Islet precursor cell (in vitro differentiated cells): ENCODE measurements around the gene VEGFB.

Experiments
- DNase-seq: peaks from one replicate; pipeline ENCODE4 v3.0.0-alpha.2; 2018

VEGFB gene

DNA sequence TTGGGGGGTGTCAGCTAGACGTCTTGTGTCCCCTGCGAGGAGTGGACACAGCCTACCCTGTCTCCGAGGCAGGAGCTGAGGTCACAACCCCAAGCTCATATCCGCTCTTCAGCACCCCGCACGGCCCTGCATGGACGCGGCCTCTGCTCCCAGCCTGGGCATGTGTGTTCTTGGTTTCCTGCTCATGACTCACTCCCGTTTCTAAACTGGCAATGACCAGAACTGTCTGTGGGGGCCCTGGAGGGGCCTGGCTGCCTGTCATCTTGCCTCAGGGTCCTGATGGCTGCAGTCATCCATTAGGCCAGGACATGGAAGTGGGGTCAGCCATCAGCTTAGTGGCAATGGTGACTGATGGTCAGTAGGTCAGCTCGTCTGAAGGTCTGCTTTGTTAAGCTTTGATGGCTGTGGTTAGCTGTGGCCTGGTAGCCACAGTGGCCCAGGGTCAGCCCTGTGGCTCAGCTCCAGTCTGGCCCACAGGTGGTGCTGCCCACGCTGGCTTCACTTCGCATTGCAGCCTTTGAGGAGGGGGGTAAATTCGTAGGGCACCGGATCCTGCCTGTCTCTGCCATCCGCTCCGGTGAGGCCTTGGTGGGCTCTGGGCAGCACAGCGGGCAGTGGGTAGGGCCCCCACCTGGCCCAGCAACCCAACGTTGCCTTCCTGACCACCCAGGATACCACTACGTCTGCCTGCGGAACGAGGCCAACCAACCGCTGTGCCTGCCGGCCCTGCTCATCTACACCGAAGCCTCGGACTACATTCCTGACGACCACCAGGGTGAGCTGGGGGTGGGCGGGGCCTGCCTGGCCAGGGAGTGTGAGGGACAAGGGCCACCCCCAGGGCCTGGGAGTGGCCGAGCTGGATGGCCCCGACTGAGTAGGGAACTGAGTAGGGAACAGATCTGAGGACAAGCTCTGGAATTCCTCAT lies 28.9 kb downstream of the VEGFB start:
- peak; percentile 93 for DNase-seq

DNA sequence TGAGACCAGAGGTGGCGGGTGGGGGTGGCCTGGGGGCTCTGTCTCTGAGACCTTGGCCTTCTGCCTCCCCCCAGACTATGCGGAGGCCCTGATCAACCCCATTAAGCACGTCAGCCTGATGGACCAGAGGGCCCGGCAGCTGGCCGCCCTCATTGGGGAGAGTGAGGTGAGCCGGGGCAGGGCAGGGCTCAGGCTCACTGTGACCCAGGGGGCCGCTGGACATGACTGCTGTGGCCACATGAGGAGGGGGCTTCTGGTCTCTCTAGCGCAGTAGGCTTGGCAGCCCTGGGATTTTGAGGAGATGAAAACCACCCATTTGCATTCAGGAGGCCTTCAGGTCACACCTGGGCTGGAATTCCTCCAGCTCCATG lies 29.5 kb downstream of the VEGFB start:
- no peak for DNase-seq

DNA sequence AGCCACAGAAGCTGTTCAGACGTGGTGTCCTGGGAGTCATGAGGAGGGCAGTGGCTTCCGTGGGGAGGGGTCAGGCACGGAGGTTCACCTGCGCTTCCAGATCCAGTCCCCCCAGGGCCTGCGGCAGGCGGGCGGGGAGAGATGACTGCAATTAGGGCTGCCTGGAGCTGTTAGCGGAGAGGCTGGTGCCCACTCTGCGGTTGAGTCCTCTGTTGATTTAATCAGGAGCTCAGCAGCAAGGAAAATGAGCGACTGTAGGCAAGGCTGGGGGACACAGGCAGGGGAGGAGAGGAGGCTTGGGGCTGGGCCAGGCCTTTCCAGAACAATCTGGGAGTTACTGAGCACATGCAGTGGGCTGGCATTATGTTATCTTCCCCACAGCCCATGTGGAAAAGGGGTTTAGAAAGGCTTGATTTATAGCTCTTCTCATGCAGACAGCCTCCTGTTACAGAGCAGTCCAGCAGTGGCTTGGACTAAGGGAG lies 30.0 kb downstream of the VEGFB start:
- peak; percentile 77 for DNase-seq

DNA sequence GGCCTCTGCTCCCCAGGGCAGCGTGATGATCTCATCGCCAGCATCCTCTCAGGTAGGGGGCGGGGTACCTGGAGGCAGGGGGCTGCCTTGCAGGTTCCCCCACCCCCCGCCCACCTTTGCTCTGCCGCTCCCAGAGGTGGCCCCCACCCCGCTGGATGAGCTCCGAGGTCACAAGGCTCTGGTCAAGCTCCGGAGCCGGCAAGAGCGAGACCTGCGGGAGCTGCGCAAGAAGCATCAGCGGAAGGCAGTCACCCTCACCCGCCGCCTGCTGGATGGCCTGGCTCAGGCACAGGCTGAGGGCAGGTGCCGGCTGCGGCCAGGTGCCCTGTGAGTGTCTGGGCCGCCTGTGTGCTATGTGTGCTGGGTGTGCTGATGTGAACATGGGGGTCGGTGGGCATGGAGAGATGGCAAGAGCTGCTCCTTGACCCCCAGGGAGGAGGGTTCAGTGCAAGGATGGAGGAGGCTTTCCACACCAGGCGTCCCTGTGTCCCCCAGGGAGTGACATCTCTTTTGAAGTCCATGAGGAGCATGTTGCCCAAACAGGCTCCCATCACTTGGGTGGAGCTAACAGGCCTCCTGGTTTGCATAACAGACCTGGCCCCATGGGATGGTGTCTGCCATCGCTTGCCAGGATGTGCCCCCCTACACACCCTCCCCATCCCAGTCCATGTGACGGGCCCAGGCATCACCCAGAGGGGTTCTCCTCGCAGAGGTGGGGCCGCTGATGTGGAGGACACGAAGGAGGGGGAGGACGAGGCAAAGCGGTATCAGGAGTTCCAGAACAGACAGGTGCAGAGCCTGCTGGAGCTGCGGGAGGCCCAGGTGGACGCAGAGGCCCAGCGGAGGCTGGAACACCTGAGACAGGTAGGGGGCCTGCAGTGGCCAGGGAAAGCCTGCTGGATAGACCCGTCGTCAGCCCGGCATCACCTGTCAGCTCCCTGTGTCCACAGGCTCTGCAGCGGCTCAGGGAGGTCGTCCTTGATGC lies 31.1 kb downstream of the VEGFB start:
- DNase-seq: no peak

DNA sequence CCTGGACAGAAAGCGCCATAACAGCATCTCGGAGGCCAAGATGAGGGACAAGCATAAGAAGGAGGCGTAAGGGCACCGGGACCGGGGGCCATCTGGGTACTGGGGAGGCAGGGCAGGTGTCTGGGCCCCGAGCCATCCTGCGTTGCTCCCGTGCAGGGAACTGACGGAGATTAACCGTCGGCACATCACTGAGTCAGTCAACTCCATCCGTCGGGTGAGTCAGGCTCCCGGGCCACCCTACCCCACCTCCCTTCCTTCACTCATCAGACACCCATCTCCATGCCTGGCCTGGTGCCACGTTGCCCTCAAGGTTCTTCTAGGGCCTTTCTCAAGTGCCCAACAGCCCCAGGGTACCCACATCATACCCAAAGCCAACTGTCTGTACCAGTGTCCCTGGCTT lies 32.0 kb downstream of the VEGFB start:
- DNase-seq: no peak

DNA sequence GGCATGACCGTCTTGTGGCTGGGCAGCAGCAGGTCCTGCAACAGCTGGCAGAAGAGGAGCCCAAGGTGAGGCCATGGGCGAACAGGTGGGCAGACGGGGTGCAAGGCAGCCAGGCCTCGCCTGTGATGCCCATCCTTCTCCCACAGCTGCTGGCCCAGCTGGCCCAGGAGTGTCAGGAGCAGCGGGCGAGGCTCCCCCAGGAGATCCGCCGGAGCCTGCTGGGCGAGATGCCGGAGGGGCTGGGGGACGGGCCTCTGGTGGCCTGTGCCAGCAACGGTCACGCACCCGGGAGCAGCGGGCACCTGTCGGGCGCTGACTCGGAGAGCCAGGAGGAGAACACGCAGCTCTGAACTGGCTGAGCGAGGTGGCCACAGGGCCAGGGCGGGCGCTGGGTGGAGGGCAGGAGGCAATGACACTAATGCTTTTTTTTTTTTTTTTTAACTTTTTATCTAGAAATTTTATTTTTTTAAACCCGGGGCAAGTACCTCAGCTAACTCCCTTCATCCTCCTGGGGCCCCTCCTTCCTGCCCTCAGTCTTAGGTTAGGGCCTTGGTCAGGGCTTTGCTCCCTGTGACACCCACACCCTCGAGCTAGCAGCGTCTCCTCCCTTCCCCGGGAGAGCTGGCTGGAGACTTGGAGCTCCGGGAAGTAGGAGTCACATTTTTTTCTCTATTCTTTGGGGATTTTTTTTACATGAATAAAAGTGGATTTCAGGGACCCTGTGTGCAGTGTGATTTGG lies 33.0 kb downstream of the VEGFB start:
- no peak for DNase-seq

DNA sequence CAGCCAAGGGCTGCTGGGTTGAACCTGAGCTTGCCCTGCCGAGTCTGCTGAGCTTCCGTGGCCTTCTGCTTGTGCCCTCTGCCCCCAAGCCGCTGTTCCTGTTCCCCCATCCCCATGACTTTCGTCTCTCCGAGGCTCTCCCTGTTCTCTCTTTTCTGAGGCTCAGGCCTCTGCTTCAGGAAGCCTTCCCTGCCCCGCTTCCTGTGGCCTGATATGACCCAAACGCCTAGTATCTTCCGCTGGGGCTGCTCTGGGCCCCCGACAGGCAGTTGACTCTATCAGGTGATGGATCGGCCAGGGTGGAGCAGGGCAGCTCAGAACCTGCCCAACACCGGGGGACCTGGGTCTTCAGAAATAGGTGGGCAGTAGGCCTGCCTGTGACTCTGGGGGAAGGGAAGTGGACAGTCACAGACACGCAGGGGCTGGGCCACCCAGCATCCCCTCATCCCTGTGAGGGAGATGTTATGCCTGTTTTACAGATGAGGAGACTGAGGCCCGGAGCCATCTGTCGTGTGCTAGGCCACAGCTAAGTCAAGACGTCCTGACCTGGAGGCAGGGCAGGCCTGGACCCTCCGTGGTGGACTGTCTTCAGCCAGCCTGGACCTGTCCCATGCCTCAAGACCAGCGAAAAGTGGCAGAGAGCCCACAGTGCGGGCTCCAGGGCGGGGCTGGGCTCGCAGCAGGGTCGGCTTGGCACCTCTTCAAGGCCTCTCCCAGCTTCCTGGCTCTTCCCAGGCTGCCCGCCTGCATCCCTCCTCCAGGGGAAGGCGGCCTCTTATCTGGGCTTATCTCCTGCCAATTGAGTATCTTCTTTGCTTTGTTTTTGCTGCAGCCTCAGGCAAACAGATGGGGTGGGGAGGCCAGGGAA lies 33.9 kb downstream of the VEGFB start:
- DNase-seq: peak; percentile 85

DNA sequence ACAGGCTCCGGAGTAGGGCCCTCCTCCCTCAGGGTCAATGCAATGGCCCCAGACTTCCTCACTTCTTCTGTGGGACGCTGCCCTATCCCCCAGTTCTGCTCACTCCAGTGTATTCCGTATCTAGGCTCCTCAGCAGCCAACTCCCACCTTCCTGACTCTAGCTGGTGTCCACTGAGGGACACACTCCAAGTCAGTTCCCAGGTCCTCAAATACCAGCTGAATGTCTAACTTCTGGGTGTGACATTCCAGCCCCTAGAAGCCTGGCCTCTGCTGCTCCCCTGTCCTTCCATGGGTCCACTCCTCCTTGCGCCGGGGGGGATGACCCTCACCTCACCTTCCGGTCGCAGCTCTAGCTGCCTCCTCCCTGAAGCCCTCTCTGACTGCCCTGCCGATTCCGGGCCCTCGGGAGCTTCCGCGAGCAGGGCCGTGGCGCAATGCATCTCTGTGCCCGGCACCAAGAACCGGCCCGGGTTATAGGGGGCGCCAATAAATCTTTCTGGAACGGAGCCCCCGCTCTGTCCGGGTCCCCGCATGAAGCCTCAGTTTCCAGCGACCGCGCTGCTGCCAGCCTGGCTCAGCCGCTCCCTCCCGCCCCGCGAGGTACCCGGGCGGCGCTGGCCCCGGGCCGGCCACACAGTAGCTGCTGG lies 34.6 kb downstream of the VEGFB start:
- peak; percentile 86 for DNase-seq

DNA sequence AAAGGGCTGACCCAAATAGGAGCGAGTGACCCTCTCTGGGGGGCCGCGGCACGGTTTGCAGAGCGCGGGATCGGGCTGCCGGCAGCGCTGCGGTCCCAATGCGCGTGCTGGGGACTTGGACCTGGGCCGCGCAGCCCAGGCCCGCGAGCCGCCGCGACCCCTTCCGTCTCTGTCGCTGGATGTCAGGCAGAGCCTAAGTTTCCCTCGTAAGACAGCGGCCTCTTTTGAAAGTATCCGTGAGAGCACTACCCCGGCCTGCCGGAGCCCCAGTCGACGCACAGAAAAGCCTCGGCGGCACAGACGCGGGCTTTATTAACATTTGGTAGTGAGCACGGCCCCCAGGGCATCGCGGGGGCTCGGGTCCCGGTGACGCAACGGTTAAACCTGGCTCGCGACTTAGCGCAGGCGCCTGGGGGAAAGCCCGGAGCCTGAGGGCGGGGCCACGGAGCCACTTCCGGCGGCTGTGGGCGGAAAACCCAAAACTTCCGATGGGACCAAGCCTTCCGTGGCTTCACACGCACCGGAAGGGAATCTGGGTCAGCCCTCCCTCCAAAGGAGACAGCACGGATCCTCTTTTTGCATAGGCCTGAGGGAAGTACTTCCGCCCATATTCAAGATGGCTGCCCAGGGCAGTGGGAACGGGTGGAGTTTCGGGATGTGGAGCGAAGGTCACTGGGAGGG lies 35.3 kb downstream of the VEGFB start:
- DNase-seq: peak; percentile 100

DNA sequence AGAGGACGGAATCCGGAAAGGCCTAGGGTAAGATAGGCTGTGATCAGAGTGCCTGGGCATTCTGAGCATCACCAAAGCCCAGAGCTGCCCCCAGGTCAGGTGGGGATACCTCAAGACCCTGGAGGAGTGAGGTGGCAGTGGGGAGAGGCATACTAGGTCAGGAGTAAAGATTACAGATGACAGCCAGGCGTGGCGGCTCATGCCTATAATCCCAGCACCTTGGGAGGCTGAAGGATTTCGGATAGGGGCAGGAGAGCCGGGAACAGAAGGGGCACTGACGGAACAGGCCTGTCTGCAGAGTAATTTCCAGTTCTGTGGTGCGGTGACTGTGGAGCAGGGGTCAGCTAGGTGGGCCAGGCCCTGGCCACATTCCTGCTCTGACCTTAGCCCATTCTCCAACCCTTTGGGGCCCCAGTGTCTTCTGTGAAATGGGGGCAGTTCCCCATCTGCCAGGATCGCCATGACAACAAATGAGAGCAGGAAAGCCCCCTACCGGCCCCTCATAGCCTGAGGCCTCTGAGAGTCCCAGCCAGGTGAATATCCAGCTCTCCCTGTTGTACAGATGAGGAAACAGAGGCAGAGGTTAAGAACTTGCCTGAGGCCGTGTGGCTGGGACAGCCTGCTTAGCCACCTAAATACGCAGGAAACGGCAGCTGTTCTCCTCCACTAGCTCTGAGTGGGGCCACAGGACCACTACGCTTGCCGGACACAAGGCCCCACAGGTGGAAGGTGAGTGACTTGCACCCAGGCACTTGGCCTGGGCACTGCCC lies 40.8 kb downstream of the VEGFB start:
- no peak for DNase-seq

DNA sequence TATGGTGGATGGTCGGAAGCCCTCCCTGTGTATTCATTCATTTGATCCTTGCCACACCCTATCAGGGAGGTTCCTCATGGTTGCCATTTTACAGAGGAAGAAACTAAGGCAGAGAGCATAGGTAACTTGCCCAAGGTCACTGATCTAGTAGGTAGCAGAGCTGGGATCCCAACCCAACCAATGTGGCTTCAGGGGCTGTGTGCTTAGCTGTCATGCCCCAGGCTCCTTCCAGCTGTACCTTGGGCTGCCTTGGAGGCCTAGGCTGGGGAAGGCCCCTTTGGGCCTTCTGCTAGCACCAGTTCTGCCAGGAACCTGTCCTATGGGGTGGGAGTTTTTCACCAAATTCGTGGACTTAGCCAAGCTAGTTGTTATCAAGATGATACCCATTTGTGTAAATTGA lies 41.5 kb downstream of the VEGFB start:
- DNase-seq: no peak

DNA sequence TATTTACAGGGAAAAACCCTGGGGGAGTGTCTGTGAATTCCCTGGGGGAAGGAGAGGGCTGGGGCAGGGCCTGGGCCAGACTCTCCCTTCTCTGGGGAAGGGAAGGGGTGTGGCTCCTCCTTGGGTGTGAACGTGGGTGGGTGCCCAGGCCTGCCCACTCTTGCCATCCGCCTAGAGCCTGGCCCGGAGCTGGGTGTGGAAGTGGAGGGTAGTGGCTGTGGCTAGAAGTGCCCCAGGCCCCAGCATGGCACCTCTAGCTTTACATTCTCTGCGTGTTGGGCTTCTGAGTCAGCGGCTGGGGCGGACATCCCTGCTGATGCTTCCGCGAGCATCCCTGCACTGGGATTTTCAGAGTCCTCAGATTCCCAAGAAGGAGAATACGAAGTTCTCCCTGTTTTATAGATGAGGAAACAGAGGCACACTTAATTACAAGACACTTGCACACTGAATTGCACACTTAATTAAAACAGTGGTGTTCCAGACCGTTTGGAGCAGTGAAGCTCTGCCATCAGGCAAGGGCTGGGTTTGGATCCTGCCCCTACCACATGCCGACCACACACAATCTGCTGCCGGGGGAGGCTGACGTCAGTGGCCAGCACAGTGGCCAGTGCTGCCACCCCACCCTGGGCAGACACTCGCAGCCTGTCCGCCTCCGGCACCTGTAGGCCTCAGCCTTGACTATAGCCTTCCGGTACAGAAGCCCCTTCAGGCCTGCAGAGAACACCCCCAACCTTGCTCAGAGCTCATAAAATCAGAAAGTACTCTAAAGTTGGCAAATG lies 42.5 kb downstream of the VEGFB start:
- DNase-seq: no peak

DNA sequence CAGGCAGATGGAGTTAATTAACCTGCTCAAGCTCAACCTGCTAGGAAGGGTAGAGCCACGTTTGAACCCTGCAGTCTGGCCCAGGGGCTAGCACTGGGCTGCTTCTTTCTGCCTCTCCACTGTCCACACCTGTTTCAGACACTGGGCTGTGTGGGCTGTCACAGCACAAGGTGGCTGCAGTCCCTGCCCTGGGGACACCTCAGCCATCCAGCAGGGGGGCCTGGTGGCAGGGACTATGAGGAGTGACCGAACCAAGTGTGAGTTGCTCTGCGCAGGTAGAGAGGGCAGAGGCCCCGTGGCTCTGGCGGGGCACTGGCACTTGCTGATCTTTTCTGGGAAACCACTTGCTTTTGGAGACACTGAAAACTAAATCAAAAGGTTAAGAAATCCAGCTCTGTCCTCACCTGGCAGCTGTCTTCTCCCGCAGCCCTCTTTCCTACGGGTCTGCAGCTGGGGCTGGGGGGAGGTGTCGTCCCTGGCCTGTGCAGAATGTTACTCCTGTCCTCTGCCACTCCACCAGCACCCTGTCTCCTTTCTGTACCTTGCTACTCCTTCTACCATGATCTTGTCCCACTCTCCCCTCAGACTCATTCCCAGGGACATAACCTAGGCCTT lies 44.3 kb downstream of the VEGFB start:
- no peak for DNase-seq

DNA sequence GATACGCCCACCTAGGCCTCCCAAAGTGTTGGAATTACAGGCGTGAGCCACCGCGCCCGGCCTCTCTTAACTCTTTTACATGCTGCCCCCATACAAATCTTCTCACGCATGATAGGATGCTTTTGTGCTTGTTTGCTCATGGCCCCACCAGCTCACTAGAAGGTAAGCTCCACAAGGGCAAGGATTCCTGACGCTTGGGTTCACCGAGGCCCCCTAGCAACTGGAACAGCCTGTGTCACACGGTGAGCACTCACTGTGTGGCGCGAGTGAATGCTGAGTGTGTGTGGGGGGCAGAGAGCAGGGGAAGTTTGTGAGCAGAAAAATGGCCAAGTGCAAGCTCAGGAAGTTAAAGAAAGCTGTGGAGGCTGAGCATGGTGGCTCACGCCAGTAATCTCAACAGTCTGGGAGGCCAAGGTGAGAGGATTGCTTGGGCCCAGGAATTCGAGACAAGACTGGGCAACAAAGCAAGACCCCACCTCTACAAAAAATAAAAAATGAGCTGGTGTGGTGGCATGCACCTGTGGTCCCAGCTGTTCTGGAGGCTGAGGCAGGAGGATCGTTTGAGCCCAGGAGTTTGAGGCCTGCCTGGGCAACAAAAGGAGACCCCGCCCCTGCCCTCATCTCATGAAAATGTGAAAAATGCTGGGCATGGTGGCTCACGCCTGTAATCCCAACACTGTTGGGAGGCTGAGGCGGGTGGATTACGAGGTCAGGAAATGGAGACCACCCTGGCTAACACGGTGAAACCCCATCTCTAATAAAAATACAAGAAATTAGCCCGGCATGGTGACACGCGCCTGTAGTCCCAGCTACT lies 47.8 kb downstream of the VEGFB start:
- no peak for DNase-seq

DNA sequence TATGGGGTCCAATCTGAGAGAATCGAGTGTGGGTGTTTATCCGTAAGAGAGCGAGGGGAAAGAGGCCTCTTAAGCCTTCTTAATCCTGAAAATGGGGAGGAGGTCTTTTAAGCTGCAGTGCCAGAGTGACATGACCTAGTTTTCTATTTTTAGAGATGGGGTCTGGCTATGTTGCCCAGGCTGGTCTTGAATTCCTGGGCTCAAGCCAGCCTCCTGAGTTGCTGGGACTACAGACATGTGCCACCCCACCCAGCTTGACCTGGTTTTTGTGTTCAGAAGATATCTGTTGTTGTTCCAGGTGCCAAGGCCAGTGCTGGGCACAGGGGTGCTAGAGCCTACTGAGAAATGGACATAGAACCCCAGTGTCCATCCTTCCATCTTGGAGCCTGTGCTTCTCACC lies 48.7 kb downstream of the VEGFB start:
- no peak for DNase-seq

DNA sequence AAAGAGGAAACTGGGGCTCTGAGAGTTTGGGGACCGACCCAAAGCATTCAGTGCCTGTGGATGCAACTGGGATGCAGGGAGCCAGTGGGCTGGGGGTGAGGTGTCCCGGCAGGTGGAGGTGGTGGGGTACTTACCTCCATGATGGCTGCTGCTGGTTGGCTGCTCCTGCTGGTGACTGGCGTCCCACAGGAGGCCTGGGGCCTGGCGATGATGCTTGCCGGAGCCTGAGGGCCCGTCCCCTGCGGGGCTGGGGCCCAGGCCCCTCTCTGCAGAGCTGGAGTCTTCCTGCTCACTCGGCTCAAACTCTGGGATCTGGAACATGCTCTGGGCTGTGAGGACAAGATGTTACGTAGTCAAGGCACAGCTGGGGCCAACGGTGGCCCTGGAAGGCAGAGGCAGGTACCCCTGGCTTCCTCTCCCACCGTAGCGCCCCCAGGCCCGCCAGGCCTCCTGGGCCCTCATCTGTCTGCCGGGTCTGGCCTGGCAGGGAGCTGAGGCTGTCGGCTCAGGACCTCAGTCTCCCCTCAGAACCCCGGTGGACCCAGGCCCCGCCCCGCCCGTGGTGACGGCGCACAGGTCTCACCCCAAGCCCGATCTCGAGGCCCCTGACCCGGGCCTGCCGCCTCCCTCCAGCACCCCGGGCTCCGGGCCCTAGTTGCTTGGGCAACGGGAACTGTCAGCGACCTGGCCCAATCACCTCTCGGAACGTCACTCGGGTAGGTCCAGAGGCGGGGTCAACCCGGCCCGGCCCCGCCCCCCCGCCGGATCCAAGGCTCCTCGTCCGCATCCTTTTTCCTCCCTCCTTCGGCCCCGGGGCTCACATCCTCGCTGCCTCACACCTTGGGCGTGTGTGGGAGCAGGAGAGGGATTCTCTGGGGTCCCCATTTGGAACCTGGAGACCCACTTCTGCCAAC lies 49.9 kb downstream of the VEGFB start, which contains the start of gene BAD:
Gene BAD (minus strand): TSS at position 618 of the 914 bp plus-strand sequence. CDS start 297 bp downstream, at position 321.
- DNase-seq: peak; percentile 97
